ENCODE data around the gene TOM1L2.
A peak's percentile ranks its signal among the peaks of the same experiment; 100 is the strongest.

Gene TOM1L2

GRCh38 chr17:17812211-17813054, 159.8 kb downstream of the TOM1L2 start:
- no peaks in the 10 kb centered on the region for H3K9me3 ChIP-seq
- H3K36me3 ChIP-seq, result peaks cover 69% of the 10 kb centered on the region
- H3K4me3 ChIP-seq (ENCODE audit: low read depth in 1 of 2, low read length in 1 of 2), result no peak overlapping the region
- H3K4me1 ChIP-seq (ENCODE audit: control insufficient read depth in 1 of 2, insufficient read depth in 1 of 2, low read depth in 1 of 2, low read length in 1 of 2), result peaks cover 0 to 3% of the 10 kb centered on the region in 2 experiments
- H3K27ac ChIP-seq, result no peak overlapping the region
- TF ChIP-seq CTCF (IDR thresholded peaks at IDR 0.05), result peak; percentile 98
- no peaks in the 10 kb centered on the region for H3K27me3 ChIP-seq

- no peaks in the 10 kb centered on the region for H3K9me3 ChIP-seq
- H3K4me1 ChIP-seq (ENCODE audit: control insufficient read depth in 1 of 2, insufficient read depth in 1 of 2, low read depth in 1 of 2, low read length in 1 of 2), result peaks cover 0 to 3% of the 10 kb centered on the region in 2 experiments
- no peak overlapping the region for H3K4me3 ChIP-seq (ENCODE audit: low read depth in 1 of 2, low read length in 1 of 2)
- H3K27me3 ChIP-seq, result no peaks in the 10 kb centered on the region
- no peak overlapping the region for H3K27ac ChIP-seq
- no peak for TF ChIP-seq CTCF (IDR thresholded peaks at IDR 0.05)
- H3K36me3 ChIP-seq, result peaks cover 61% of the 10 kb centered on the region
Observed at GRCh38 chr17:17811381-17812210, 160.6 kb downstream of the TOM1L2 start.

GRCh38 chr17:17810895-17811248, 161.3 kb downstream of the TOM1L2 start:
- H3K9me3 ChIP-seq, result no peaks in the 10 kb centered on the region
- H3K4me1 ChIP-seq (ENCODE audit: control insufficient read depth in 1 of 2, insufficient read depth in 1 of 2, low read depth in 1 of 2, low read length in 1 of 2), result peaks cover 0 to 3% of the 10 kb centered on the region in 2 experiments
- no peaks in the 10 kb centered on the region for H3K27me3 ChIP-seq
- TF ChIP-seq CTCF (IDR thresholded peaks at IDR 0.05), result no peak
- peaks cover 54% of the 10 kb centered on the region for H3K36me3 ChIP-seq
- H3K27ac ChIP-seq, result no peak overlapping the region
- no peak overlapping the region for H3K4me3 ChIP-seq (ENCODE audit: low read depth in 1 of 2, low read length in 1 of 2)

GRCh38 chr17:17810084-17810894, 161.9 kb downstream of the TOM1L2 start:
- no peak overlapping the region for H3K27ac ChIP-seq
- no peak overlapping the region for H3K4me3 ChIP-seq (ENCODE audit: low read depth in 1 of 2, low read length in 1 of 2)
- H3K4me1 ChIP-seq (ENCODE audit: control insufficient read depth in 1 of 2, insufficient read depth in 1 of 2, low read depth in 1 of 2, low read length in 1 of 2), result peaks cover 0 to 3% of the 10 kb centered on the region in 2 experiments
- no peaks in the 10 kb centered on the region for H3K9me3 ChIP-seq
- peaks cover 52% of the 10 kb centered on the region for H3K36me3 ChIP-seq
- H3K27me3 ChIP-seq, result no peaks in the 10 kb centered on the region
- no peak for TF ChIP-seq CTCF (IDR thresholded peaks at IDR 0.05)

- H3K9me3 ChIP-seq, result no peaks in the 10 kb centered on the region
- H3K4me1 ChIP-seq (ENCODE audit: control insufficient read depth in 1 of 2, insufficient read depth in 1 of 2, low read depth in 1 of 2, low read length in 1 of 2), result peaks cover 0 to 3% of the 10 kb centered on the region in 2 experiments
- no peak for TF ChIP-seq CTCF (IDR thresholded peaks at IDR 0.05)
- no peak overlapping the region for H3K4me3 ChIP-seq (ENCODE audit: low read depth in 1 of 2, low read length in 1 of 2)
- no peak overlapping the region for H3K27ac ChIP-seq
- no peaks in the 10 kb centered on the region for H3K27me3 ChIP-seq
- peaks cover 45% of the 10 kb centered on the region for H3K36me3 ChIP-seq
Observed at GRCh38 chr17:17809531-17810083, 162.6 kb downstream of the TOM1L2 start.
